Measurements from ENCODE around the gene TSPAN33.

The TSPAN33 gene

DNA sequence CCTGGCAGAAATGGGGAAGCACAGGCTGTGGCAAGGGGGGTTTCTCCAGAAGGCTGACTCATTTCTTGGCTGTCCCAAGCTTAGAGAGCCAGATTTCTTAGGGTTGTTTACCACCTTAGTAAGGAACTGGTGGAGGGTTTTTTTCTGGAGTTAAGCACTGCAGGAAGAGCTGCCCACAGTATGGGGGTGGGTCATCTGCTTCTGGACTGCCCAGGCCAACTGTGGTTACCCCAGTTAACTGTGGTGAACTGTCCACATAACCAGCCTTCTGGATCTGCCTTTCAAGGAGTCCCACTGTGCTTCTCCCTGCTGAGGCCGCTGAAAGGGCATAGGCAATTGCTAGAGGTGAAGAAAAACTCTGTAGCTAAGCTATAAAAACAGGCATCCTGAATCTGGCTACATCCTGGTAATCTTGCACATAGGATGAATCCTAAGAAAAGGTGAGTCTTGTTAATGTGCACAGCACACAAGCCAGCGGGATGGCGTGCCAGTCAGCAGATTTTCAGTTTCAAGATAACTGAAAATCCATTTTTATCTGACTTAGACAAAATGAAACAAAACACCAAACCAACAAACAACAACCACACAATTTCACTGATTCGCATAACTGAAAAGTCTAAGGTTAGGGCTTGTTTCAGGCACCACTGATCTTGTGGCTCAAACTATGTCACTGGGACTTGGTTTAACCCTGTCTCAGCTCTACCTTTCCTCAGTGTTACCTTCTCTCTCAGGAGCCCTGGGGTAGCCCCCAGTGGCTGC lies 21.6 kb upstream of the TSPAN33 start:
- POLR2A ChIA-PET: interaction anchor here (0.6 kb wide), 1 partner anchor 66 kb away, joined by 7 read pairs; the partner anchor contains the start of gene SMO
- TF ChIP-seq ZFP69B (tag by site-specific recombination; IDR thresholded peaks at IDR 0.05) (no peak), ZIC2 (tag by site-specific recombination; IDR thresholded peaks at IDR 0.05) (peak; percentile 64)
- H3K4me3 ChIP-seq (ENCODE audit: low read depth, low read length): no peak overlapping the region
- no peaks in the 10 kb centered on the region for H3K4me1 ChIP-seq (ENCODE audit: control insufficient read depth, insufficient read depth, low read length)
- CTCF ChIA-PET: interaction anchor here (1.2 kb wide), 1 partner anchor 31 kb away, joined by 6 read pairs; no protein-coding TSS in a partner anchor
- no peaks in the 10 kb centered on the region for H3K9me3 ChIP-seq (ENCODE audit: control insufficient read depth, insufficient read depth, low read depth, low read length)
- H3K27ac ChIP-seq (ENCODE audit: extremely low read depth, low read depth, low read length): no peak overlapping the region
- H3K36me3 ChIP-seq (ENCODE audit: control insufficient read depth in 2 of 2, insufficient read depth in 1 of 2, low read length in 2 of 2): no peaks in the 10 kb centered on the region

DNA sequence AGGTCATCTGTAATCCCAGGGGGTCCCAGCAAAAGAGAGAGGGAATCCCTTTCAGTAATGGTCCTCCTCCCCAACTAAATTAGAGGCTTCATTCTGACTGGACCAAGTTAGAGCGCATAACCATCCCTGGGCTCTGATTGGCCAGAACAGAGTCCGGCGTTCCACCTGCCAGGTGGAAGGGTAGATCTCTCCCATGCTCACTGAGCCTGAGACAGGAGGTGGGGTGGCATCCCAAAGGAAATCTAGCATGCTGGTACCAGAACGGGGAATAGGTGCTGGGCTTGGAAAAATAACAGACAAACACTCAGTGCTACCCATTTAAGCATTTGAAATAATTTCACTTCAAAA lies 21.0 kb upstream of the TSPAN33 start:
- CTCF ChIA-PET: no interaction called here
- POLR2A ChIA-PET: interaction anchor here (0.6 kb wide), 1 partner anchor 65 kb away, joined by 7 read pairs; the partner anchor contains the start of gene SMO
- TF ChIP-seq, protein P1, sequence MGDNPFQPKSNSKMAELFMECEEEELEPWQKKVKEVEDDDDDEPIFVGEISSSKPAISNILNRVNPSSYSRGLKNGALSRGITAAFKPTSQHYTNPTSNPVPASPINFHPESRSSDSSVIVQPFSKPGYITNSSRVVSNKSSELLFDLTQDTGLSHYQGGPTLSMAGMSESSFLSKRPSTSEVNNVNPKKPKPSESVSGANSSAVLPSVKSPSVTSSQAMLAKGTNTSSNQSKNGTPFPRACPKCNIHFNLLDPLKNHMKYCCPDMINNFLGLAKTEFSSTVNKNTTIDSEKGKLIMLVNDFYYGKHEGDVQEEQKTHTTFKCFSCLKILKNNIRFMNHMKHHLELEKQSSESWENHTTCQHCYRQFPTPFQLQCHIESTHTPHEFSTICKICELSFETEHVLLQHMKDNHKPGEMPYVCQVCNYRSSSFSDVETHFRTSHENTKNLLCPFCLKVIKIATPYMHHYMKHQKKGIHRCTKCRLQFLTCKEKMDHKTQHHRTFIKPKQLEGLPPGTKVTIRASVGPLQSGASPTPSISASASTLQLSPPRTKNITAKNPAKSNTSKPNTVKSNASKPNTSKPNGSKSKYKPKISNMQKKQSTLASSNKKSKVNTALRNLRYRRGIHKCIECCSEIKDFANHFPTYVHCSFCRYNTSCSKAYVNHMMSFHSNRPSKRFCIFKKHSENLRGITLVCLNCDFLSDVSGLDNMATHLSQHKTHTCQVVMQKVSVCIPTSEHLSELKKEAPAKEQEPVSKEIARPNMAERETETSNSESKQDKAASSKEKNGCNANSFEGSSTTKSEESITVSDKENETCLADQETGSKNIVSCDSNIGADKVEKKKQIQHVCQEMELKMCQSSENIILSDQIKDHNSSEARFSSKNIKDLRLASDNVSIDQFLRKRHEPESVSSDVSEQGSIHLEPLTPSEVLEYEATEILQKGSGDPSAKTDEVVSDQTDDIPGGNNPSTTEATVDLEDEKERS (tag by site-specific recombination; IDR thresholded peaks at IDR 0.05): no peak
- TF ChIP-seq ZNF24 (tag by site-specific recombination; IDR thresholded peaks at IDR 0.05) (no peak), HOXD13 (CRISPR knock-in tag; IDR thresholded peaks at IDR 0.05; ENCODE audit: borderline replicate concordance) (no peak)
- Histone ChIP-seq H3K4me1 (ENCODE audit: control insufficient read depth, insufficient read depth, low read length) (no peaks in the 10 kb centered on the region), H3K27ac (ENCODE audit: extremely low read depth, low read depth, low read length) (no peak overlapping the region), H3K4me3 (ENCODE audit: low read depth, low read length) (no peak overlapping the region), H3K36me3 (ENCODE audit: control insufficient read depth in 2 of 2, insufficient read depth in 1 of 2, low read length in 2 of 2) (no peaks in the 10 kb centered on the region), H3K9me3 (ENCODE audit: control insufficient read depth, insufficient read depth, low read depth, low read length) (no peaks in the 10 kb centered on the region)

DNA sequence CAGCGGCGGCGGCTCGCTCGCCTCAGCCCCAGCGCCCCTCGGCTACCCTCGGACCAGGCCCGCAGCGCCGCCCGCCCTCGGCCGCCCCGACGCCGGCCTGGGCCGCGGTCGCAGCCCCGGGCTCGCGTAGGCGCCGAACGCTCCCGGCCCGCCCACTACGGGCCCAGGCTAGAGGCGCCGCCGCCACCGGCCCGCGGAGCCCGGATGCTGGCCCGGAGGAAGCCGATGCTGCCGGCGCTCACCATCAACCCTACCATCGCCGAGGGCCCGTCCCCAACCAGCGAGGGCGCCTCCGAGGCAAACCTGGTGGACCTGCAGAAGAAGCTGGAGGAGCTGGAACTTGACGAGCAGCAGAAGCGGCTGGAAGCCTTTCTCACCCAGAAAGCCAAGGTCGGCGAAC lies 18.2 kb upstream of the TSPAN33 start:
- no peak overlapping the region for H3K4me3 ChIP-seq (ENCODE audit: low read depth, low read length)
- POLR2A ChIA-PET: interaction anchor here (0.6 kb wide), 1 partner anchor 26 kb away, joined by 8 read pairs; no protein-coding TSS in a partner anchor
- CTCF ChIA-PET: no interaction called here
- TF ChIP-seq, protein P2, sequence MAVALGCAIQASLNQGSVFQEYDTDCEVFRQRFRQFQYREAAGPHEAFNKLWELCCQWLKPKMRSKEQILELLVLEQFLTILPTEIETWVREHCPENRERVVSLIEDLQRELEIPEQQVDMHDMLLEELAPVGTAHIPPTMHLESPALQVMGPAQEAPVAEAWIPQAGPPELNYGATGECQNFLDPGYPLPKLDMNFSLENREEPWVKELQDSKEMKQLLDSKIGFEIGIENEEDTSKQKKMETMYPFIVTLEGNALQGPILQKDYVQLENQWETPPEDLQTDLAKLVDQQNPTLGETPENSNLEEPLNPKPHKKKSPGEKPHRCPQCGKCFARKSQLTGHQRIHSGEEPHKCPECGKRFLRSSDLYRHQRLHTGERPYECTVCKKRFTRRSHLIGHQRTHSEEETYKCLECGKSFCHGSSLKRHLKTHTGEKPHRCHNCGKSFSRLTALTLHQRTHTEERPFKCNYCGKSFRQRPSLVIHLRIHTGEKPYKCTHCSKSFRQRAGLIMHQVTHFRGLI (tag by site-specific recombination; IDR thresholded peaks at IDR 0.05): no peak
- TF ChIP-seq, protein P3, sequence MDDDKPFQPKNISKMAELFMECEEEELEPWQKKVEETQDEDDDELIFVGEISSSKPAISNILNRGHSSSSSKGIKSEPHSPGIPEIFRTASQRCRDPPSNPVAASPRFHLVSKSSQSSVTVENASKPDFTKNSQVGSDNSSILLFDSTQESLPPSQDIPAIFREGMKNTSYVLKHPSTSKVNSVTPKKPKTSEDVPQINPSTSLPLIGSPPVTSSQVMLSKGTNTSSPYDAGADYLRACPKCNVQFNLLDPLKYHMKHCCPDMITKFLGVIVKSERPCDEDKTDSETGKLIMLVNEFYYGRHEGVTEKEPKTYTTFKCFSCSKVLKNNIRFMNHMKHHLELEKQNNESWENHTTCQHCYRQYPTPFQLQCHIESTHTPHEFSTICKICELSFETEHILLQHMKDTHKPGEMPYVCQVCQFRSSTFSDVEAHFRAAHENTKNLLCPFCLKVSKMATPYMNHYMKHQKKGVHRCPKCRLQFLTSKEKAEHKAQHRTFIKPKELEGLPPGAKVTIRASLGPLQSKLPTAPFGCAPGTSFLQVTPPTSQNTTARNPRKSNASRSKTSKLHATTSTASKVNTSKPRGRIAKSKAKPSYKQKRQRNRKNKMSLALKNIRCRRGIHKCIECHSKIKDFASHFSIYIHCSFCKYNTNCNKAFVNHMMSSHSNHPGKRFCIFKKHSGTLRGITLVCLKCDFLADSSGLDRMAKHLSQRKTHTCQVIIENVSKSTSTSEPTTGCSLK (tag by site-specific recombination; IDR thresholded peaks at IDR 0.05): no peak
- no peak for TF ChIP-seq ZEB2 (tag by site-specific recombination; IDR thresholded peaks at IDR 0.05)
- TF ChIP-seq ZNF501 (tag by site-specific recombination; IDR thresholded peaks at IDR 0.05): no peak
- no peak for TF ChIP-seq ZNF274 (IDR thresholded peaks at IDR 0.05; ENCODE audit: low read length)
- no peak for TF ChIP-seq ZNF274 (tag by site-specific recombination; IDR thresholded peaks at IDR 0.05; ENCODE audit: borderline replicate concordance)
- TF ChIP-seq ZNF324 (tag by site-specific recombination; IDR thresholded peaks at IDR 0.05): no peak
- TF ChIP-seq BCL11A (tag by site-specific recombination; IDR thresholded peaks at IDR 0.05; ENCODE audit: low read depth): no peak
- no peak for TF ChIP-seq YY2 (tag by site-specific recombination; IDR thresholded peaks at IDR 0.05)
- TF ChIP-seq ZFP41 (tag by site-specific recombination; IDR thresholded peaks at IDR 0.05; ENCODE audit: borderline replicate concordance): no peak
- TF ChIP-seq, protein P4, sequence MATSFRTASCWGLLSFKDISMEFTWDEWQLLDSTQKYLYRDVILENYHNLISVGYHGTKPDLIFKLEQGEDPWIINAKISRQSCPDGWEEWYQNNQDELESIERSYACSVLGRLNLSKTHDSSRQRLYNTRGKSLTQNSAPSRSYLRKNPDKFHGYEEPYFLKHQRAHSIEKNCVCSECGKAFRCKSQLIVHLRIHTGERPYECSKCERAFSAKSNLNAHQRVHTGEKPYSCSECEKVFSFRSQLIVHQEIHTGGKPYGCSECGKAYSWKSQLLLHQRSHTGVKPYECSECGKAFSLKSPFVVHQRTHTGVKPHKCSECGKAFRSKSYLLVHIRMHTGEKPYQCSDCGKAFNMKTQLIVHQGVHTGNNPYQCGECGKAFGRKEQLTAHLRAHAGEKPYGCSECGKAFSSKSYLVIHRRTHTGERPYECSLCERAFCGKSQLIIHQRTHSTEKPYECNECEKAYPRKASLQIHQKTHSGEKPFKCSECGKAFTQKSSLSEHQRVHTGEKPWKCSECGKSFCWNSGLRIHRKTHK (tag by site-specific recombination; IDR thresholded peaks at IDR 0.05): no peak
- no peak for TF ChIP-seq SP3 (tag by site-specific recombination; IDR thresholded peaks at IDR 0.05)
- TF ChIP-seq, protein P5, sequence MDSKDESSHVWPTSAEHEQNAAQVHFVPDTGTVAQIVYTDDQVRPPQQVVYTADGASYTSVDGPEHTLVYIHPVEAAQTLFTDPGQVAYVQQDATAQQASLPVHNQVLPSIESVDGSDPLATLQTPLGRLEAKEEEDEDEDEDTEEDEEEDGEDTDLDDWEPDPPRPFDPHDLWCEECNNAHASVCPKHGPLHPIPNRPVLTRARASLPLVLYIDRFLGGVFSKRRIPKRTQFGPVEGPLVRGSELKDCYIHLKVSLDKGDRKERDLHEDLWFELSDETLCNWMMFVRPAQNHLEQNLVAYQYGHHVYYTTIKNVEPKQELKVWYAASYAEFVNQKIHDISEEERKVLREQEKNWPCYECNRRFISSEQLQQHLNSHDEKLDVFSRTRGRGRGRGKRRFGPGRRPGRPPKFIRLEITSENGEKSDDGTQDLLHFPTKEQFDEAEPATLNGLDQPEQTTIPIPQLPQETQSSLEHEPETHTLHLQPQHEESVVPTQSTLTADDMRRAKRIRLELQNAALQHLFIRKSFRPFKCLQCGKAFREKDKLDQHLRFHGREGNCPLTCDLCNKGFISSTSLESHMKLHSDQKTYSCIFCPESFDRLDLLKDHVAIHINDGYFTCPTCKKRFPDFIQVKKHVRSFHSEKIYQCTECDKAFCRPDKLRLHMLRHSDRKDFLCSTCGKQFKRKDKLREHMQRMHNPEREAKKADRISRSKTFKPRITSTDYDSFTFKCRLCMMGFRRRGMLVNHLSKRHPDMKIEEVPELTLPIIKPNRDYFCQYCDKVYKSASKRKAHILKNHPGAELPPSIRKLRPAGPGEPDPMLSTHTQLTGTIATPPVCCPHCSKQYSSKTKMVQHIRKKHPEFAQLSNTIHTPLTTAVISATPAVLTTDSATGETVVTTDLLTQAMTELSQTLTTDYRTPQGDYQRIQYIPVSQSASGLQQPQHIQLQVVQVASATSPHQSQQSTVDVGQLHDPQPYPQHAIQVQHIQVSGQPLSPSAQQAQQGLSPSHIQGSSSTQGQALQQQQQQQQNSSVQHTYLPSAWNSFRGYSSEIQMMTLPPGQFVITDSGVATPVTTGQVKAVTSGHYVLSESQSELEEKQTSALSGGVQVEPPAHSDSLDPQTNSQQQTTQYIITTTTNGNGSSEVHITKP (tag by site-specific recombination; IDR thresholded peaks at IDR 0.05): no peak
- TF ChIP-seq ZNF121 (tag by site-specific recombination; IDR thresholded peaks at IDR 0.05): no peak

More for the DNA sequence above, 18.2 kb upstream of the TSPAN33 start:
- H3K9me3 ChIP-seq (ENCODE audit: control insufficient read depth, insufficient read depth, low read depth, low read length): no peaks in the 10 kb centered on the region
- H3K36me3 ChIP-seq (ENCODE audit: control insufficient read depth in 2 of 2, insufficient read depth in 1 of 2, low read length in 2 of 2): no peaks in the 10 kb centered on the region
- no peaks in the 10 kb centered on the region for H3K4me1 ChIP-seq (ENCODE audit: control insufficient read depth, insufficient read depth, low read length)
- no peak overlapping the region for H3K27ac ChIP-seq (ENCODE audit: extremely low read depth, low read depth, low read length)

Data from HEK293 (cell line).